Measurements from ENCODE around the gene TTYH1.

The TTYH1 gene

DNA sequence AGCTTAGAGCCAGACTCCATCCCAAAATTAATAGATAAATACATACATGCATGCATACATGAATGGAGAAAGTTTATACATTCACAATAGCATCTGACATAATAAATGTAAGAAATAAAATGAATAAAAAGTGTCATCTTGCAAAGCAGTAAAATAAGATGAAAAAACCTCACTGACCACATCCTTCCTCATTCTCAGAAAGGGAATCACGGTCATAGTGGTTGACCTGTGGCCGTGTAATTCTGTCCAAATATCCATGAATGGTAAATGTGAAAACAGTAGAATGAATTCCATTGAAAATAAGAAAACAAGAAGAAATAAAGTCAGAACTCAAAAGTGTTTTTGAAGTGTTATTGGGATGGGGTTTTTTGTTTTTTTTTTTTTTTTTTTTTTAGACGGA is 67.6 kb downstream of the TTYH1 start:
- DNase-seq = no peak
- Histone ChIP-seq H3K27me3 (peaks cover 29% of the 10 kb centered on the region), H3K4me1 (no peaks in the 10 kb centered on the region), H3K36me3 (no peaks in the 10 kb centered on the region), H3K4me3 (ENCODE audit: low read depth, low read length) (no peak overlapping the region), H3K9me3 (no peaks in the 10 kb centered on the region; the same call in 1 of the 2 replicates)
- TF ChIP-seq, protein P1, sequence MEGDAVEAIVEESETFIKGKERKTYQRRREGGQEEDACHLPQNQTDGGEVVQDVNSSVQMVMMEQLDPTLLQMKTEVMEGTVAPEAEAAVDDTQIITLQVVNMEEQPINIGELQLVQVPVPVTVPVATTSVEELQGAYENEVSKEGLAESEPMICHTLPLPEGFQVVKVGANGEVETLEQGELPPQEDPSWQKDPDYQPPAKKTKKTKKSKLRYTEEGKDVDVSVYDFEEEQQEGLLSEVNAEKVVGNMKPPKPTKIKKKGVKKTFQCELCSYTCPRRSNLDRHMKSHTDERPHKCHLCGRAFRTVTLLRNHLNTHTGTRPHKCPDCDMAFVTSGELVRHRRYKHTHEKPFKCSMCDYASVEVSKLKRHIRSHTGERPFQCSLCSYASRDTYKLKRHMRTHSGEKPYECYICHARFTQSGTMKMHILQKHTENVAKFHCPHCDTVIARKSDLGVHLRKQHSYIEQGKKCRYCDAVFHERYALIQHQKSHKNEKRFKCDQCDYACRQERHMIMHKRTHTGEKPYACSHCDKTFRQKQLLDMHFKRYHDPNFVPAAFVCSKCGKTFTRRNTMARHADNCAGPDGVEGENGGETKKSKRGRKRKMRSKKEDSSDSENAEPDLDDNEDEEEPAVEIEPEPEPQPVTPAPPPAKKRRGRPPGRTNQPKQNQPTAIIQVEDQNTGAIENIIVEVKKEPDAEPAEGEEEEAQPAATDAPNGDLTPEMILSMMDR (IDR thresholded peaks at IDR 0.05; ENCODE audit: low read depth, low read length) = no peak

DNA sequence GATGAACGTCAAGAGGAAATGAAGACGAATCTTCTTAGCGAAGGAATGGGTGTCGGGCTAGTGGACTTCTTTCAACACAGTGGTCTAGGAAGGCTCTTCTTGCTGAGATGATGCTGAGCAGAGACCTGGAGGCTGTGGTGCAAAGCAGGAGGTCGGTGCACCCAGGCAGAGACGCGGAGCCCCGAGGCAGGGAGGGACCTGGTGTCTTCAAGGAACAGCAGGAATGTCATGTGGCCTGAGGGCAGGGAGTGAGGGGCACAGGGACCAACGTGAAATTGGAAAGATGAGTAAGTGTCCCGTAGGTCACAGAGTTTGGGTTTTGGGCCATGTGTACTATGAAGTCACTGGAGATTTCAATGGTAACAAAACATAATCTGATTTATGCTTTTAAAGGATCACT is 69.2 kb downstream of the TTYH1 start:
- DNase-seq = no peak
- H3K9me3 ChIP-seq = no peaks in the 10 kb centered on the region; the same call in 1 of the 2 replicates
- no peaks in the 10 kb centered on the region for H3K36me3 ChIP-seq
- TF ChIP-seq, protein P1 (IDR thresholded peaks at IDR 0.05; ENCODE audit: low read depth, low read length) = no peak
- no peak overlapping the region for H3K4me3 ChIP-seq (ENCODE audit: low read depth, low read length)
- H3K27me3 ChIP-seq = peaks cover 34% of the 10 kb centered on the region
- H3K4me1 ChIP-seq = no peaks in the 10 kb centered on the region

DNA sequence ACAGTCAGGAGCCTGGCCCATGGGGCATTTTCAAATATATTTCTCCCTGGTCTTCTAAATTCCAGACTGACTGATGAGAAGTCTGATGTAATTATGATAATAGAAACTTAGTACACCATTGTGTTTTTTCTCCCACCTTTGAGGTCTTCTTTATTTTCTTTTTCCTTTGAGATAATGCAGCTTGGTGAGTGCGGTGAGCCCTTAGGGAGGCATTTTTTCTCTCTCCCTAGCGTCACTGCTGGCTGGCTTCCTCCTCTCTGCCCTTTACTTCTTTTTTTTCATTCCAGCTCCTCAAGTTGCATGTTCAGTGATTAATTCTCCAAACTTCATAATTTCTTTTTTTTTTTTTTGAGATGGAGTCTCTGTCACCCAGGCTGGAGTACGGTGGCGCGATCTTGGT is 70.6 kb downstream of the TTYH1 start:
- TF ChIP-seq, protein P1 (IDR thresholded peaks at IDR 0.05; ENCODE audit: low read depth, low read length) = no peak
- H3K27me3 ChIP-seq = peaks cover 37% of the 10 kb centered on the region

More for the DNA sequence above, 70.6 kb downstream of the TTYH1 start:
- Histone ChIP-seq H3K4me1 (no peaks in the 10 kb centered on the region), H3K9me3 (no peaks in the 10 kb centered on the region; the same call in 1 of the 2 replicates), H3K36me3 (no peaks in the 10 kb centered on the region), H3K4me3 (ENCODE audit: low read depth, low read length) (no peak overlapping the region)
- DNase-seq = no peak

All from BE2C (cell line).